ENCODE results near the gene KCTD7.
"Not testable (repeated sequence)": the region's sequence is repeated elsewhere in the genome, so short reads cannot be mapped to it uniquely, and the experiment has no call there.

DNA sequence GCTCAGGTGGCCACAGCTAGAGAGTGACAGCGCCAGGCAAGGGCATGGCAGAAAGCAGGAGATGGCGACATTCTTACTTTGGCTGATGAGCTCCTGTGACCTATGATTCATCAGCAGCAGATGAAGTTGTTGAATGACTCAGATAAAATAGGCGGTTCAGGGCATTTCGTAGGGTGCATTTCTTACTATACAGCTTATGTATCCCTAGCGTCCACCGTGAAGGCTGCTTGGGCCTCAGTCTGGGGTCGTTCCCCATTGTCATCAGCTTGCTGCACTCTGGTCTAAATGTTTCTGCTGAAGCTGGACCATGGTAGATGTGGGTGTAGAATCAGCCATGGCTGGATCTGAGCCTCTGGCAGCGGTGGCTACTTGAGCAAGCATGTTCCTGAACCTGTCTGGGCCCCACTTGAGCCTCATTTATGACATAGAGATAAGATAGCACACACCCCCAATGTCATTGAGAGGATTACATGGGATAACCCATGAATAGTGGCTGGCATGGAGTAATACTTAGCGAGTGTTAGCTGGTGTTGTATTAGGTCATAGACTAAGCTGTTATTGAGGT, 7.4 kb downstream of the KCTD7 start:
- TF ChIP-seq, protein P1, sequence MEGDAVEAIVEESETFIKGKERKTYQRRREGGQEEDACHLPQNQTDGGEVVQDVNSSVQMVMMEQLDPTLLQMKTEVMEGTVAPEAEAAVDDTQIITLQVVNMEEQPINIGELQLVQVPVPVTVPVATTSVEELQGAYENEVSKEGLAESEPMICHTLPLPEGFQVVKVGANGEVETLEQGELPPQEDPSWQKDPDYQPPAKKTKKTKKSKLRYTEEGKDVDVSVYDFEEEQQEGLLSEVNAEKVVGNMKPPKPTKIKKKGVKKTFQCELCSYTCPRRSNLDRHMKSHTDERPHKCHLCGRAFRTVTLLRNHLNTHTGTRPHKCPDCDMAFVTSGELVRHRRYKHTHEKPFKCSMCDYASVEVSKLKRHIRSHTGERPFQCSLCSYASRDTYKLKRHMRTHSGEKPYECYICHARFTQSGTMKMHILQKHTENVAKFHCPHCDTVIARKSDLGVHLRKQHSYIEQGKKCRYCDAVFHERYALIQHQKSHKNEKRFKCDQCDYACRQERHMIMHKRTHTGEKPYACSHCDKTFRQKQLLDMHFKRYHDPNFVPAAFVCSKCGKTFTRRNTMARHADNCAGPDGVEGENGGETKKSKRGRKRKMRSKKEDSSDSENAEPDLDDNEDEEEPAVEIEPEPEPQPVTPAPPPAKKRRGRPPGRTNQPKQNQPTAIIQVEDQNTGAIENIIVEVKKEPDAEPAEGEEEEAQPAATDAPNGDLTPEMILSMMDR (IDR thresholded peaks at IDR 0.05), result not testable (repeated sequence)
- not testable (repeated sequence) for TF ChIP-seq POLR2A, EP300 (IDR thresholded peaks at IDR 0.05)
